Keratinocyte (primary cell): ENCODE results near the gene TFR2.

Experiments used
- EZH2 ChIP-seq: IDR thresholded peaks from one replicate; pipeline ENCODE4 v1.6.1; 2012; ENCODE audit warnings: inconsistent platforms, mild to moderate bottlenecking, low read length, moderate library complexity
- TF ChIP-seq, protein P1 (sequence below), 3 experiments: IDR thresholded peaks in 1 of 3; conservative IDR thresholded peaks in 1 of 3; optimal IDR thresholded peaks in 1 of 3; 2 replicates in 2 of 3; 3 replicates in 1 of 3; pipeline versions ENCODE3 to v1.5.1; 2011; ENCODE audit warnings: low read length in 3 of 3, mild to moderate bottlenecking in 3 of 3, moderate library complexity in 2 of 3, control low read depth in 1 of 3, inconsistent platforms in 1 of 3; ENCODE audit not compliant: insufficient read depth in 2 of 3; ENCODE audit errors: extremely low read depth in 1 of 3

DNA sequence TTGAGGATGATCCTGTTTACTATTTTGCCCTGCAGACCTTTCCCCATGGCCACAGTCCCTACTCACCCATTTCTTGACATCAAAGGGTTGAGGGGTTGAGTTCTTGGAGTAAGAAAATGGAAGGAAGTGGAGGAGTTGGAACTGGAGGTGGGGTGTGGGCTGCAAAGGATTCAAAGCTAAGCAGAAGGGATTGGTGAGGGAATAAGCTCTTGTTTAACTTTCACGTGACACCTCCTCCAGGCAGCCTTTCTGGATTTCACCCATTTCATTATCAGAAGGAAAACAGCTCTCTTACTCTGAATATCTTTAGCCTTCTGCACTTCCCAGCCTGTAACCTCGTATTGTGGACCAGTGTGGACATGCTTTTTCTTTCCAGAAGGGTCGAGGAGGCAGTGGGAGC is 15.3 kb downstream of the TFR2 start:
- TF ChIP-seq, protein P1, sequence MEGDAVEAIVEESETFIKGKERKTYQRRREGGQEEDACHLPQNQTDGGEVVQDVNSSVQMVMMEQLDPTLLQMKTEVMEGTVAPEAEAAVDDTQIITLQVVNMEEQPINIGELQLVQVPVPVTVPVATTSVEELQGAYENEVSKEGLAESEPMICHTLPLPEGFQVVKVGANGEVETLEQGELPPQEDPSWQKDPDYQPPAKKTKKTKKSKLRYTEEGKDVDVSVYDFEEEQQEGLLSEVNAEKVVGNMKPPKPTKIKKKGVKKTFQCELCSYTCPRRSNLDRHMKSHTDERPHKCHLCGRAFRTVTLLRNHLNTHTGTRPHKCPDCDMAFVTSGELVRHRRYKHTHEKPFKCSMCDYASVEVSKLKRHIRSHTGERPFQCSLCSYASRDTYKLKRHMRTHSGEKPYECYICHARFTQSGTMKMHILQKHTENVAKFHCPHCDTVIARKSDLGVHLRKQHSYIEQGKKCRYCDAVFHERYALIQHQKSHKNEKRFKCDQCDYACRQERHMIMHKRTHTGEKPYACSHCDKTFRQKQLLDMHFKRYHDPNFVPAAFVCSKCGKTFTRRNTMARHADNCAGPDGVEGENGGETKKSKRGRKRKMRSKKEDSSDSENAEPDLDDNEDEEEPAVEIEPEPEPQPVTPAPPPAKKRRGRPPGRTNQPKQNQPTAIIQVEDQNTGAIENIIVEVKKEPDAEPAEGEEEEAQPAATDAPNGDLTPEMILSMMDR (optimal IDR thresholded peaks at IDR 0.05 in 1 of 3, IDR thresholded peaks at IDR 0.05 in 1 of 3, conservative IDR thresholded peaks at IDR 0.05 in 1 of 3; ENCODE audit: extremely low read depth in 1 of 3, insufficient read depth in 2 of 3, low read length in 3 of 3), result no peak
- TF ChIP-seq EZH2, result no peak
